Psoas muscle (tissue), 8 donors: ENCODE data around the gene PDE9A. TPM values are rescaled to one million over a fixed set of nuclear protein-coding genes. Genes with fewer than 3 reads are reported as not detected.

Source experiments
- ATAC-seq, 4 donors: fragments of 200-7000 bp; cut with Tn5 transposase; one replicate each; pipeline ENCODE4 v1.9.1; 2020; ENCODE audit warnings: moderate library complexity in 3 of 4, mild to moderate bottlenecking in 2 of 4
- DNase-seq, 2 donors: peaks; one replicate each; pipeline ENCODE4 v3.0.0-alpha.2; 2020
- H3K27ac ChIP-seq: fragments of 200-600 bp; one replicate; pipeline ENCODE4 v1.8.0; 2022
- H3K27me3 ChIP-seq, 3 donors: fragments of 200-600 bp in 1 of 3; one replicate each; pipeline versions ENCODE4 v1.6.1 to v1.8.0; 2013 to 2022; ENCODE audit warnings: low read length in 2 of 3, mild to moderate bottlenecking in 2 of 3, moderate library complexity in 1 of 3; ENCODE audit not compliant: insufficient read depth in 3 of 3
- H3K36me3 ChIP-seq, 2 donors: fragments of 200-600 bp in 1 of 2; one replicate each; pipeline versions ENCODE4 v1.6.1 to v1.8.0; 2013 to 2022; ENCODE audit warnings: low read depth in 1 of 2, mild to moderate bottlenecking in 1 of 2, moderate library complexity in 1 of 2; ENCODE audit not compliant: insufficient read depth in 1 of 2
- H3K4me1 ChIP-seq: fragments of 200-600 bp; one replicate; pipeline ENCODE4 v1.8.0; 2022
- H3K4me3 ChIP-seq: fragments of 200-600 bp; one replicate; pipeline ENCODE4 v1.8.0; 2022; ENCODE audit warnings: mild to moderate bottlenecking
- H3K9me3 ChIP-seq: fragments of 200-600 bp; one replicate; pipeline ENCODE4 v1.8.0; 2022
- WGBS, 3 donors: extraction: QIAGEN DNeasy Blood & Tissue Kit; methylation state at CpG; one replicate each; pipeline versions ENCODE4 v1.1.6 to v1.1.7; 2013; 5-methylcytosine and 5-hydroxymethylcytosine counted together
- intact Hi-C, 2 donors: fragments of 100-400 bp; cut with DNase I; formaldehyde crosslinking; loops; one replicate each; pipeline versions ENCODE4 v1.11.0 to v1.14.2; 2022
- long read RNA-seq, 2 donors: library from polyadenylated mRNA; unstranded; transcript quantifications; one replicate each; pipeline ENCODE4 v2.0.0, GENCODE V29; 2021
- polyA plus RNA-seq, 3 donors: library from polyadenylated mRNA; stranded (reverse); fragments of 200-250 nt; gene quantifications; one replicate each; pipeline ENCODE4 v1.2.3, GENCODE V29; 2013
- total RNA-seq, 4 donors: library from RNA; stranded (reverse); fragmentation: NEBNext Ultra II Directional in 2 of 4; extraction: Animal tissue kit (Norgen Biotek cat#: 25700) in 2 of 4; gene quantifications; one replicate each; pipeline versions ENCODE4 v1.2.1 to v1.2.4, GENCODE V29; 2021 to 2023
- TF ChIP-seq, protein P1 (sequence below): fragments of 200-600 bp; IDR thresholded peaks from one replicate; pipeline ENCODE4 v1.8.0; 2022; ENCODE audit warnings: antibody characterized with exemption
- donor health status: healthy with polysubstance abuse.
- donor health status: DM: no; HTN: no; CAD: no; lungs with moderate emphysema.
- donor health status: Bipolar disorder and iron deficiency.
- donor health status: healthy.
- donor health status: DM: yes; HTN: yes; CAD: no.
- donor health status: DM: no; HTN: no; CAD: no.
- donor health status: DM: no; HTN: no; CAD: no.
- donor health status: DM: yes; HTN: yes; CAD: no.

PDE9A gene
- total RNA-seq (1 to 10 TPM; 1.4 to 4.3 (median 1.8) TPM), polyA plus RNA-seq (1 to 10 TPM; 1.2 to 1.8 (median 1.8) TPM)
- long read RNA-seq, donor 1, partial matches to known transcripts: 0 of 1 reads
- long read RNA-seq, donor 1, other reads (novel, unspliced or antisense): 0 of 1 reads
- long read RNA-seq, donor 2, partial matches to known transcripts: 1 of 2 reads
- long read RNA-seq, donor 2, other reads (novel, unspliced or antisense): 0 of 2 reads

- Histone ChIP-seq H3K4me1 (peaks cover 6% of the 10 kb centered on the region), H3K4me3 (peak within 1 kb of the TSS; percentile 66), H3K27me3 (peaks cover 0 to 71% (median 22%) of the 10 kb centered on the region in 3 donors), H3K9me3 (no peaks in the 10 kb centered on the region), H3K36me3 (no peaks in the 10 kb centered on the region), H3K27ac (no peak within 1 kb of the TSS)
- 0 to 1% (median 1%) methylated on average over 24 to 86 of the region's 91 CpGs for WGBS, 3 donors
- intact Hi-C loops: loop anchor here in 1 of 2 donors (10.0 kb wide), 1 partner anchor 161 kb away; no protein-coding TSS in a partner anchor
- ATAC-seq (peak in 1 of 4 donors; percentile 14), DNase-seq (peak; percentile 31 to 55)
- TF ChIP-seq, protein P1, sequence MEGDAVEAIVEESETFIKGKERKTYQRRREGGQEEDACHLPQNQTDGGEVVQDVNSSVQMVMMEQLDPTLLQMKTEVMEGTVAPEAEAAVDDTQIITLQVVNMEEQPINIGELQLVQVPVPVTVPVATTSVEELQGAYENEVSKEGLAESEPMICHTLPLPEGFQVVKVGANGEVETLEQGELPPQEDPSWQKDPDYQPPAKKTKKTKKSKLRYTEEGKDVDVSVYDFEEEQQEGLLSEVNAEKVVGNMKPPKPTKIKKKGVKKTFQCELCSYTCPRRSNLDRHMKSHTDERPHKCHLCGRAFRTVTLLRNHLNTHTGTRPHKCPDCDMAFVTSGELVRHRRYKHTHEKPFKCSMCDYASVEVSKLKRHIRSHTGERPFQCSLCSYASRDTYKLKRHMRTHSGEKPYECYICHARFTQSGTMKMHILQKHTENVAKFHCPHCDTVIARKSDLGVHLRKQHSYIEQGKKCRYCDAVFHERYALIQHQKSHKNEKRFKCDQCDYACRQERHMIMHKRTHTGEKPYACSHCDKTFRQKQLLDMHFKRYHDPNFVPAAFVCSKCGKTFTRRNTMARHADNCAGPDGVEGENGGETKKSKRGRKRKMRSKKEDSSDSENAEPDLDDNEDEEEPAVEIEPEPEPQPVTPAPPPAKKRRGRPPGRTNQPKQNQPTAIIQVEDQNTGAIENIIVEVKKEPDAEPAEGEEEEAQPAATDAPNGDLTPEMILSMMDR: no peak
Measured at GRCh38 chr21:42653231-42654061, at the start of gene PDE9A. TSS of gene PDE9A (plus strand) at chr21:42653621. CDS start at chr21:42653815, 194 bp downstream.

GRCh38 chr21:42607102-42607501 is 46.3 kb upstream of the PDE9A start:
- DNase-seq: no peak
- no peak for ATAC-seq
- Histone ChIP-seq H3K36me3 (no peaks in the 10 kb centered on the region), H3K4me3 (no peak overlapping the region), H3K4me1 (no peaks in the 10 kb centered on the region), H3K27me3 (peaks cover 0 to 3% (median 0%) of the 10 kb centered on the region in 3 donors), H3K27ac (no peak overlapping the region), H3K9me3 (peaks cover 10% of the 10 kb centered on the region)
- WGBS, 3 donors: 63 to 67% (median 65%) methylated on average over 4 of the region's 4 CpGs
- TF ChIP-seq, protein P1: no peak
- intact Hi-C loops: no loop called here

DNA sequence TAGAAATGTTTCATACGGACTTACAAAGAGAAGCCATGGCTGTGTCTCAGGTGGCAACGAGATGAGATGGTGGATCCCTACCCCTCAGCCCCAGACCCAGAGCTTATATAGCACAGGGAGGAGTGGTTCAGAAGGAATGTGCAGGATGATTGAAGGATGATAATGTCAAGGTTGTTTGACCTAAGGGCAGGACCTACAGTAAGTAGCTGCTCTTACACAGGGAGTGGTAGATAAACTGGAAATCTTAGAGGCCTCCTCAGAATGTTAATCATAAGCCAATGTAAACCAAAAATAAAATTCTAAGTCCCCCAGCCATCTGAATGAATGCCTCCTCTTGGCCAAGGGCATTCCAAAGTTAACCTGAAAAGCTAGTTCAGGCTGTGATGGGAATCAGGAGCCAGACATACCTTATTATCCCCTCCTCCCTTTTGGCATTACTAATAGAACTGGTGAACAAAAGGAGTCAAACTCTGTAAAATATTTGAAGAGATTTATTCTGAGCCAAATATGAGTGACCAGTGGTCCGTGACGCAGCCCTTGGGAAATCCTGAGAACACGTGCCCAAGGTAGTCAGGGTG is 45.8 kb upstream of the PDE9A start:
- Histone ChIP-seq H3K9me3 (peaks cover 11% of the 10 kb centered on the region), H3K27ac (no peak overlapping the region), H3K4me3 (no peak overlapping the region), H3K4me1 (no peaks in the 10 kb centered on the region), H3K36me3 (no peaks in the 10 kb centered on the region), H3K27me3 (no peaks in the 10 kb centered on the region)
- ATAC-seq (no peak), DNase-seq (no peak)
- intact Hi-C loops: no loop called here
- WGBS, 3 donors: 77 to 82% (median 77%) methylated on average over 5 of the region's 5 CpGs
- TF ChIP-seq, protein P1: no peak

GRCh38 chr21:42608446-42608845 is 45.0 kb upstream of the PDE9A start:
- Histone ChIP-seq H3K27me3 (no peaks in the 10 kb centered on the region), H3K4me1 (no peaks in the 10 kb centered on the region), H3K27ac (no peak overlapping the region), H3K36me3 (no peaks in the 10 kb centered on the region), H3K9me3 (peaks cover 11% of the 10 kb centered on the region), H3K4me3 (no peak overlapping the region)
- intact Hi-C loops: no loop called here
- ATAC-seq (no peak), DNase-seq (no peak)
- TF ChIP-seq, protein P1: no peak
- 74 to 79% (median 77%) methylated on average over 3 to 4 of the region's 4 CpGs for WGBS, 3 donors
